Choroid plexus epithelial cell (primary cell): Measurements from ENCODE around the gene SCN10A.

ENCODE experiments used
- DNase-seq: peaks from one replicate; pipeline ENCODE4 v3.0.0-alpha.2; 2010; ENCODE audit warnings: low read depth
- H3K4me3 ChIP-seq: 2 replicates; pipeline ENCODE4 v1.5.1; 2011; ENCODE audit warnings: low read depth, mild to moderate bottlenecking, control low read depth, low read length, moderate library complexity
- TF ChIP-seq, protein P1 (sequence below): conservative IDR thresholded peaks from 2 replicates; pipeline ENCODE4 v1.5.1; 2011; ENCODE audit warnings: low read depth, mild to moderate bottlenecking, control low read depth, inconsistent platforms, low read length, moderate library complexity

The SCN10A gene

DNA sequence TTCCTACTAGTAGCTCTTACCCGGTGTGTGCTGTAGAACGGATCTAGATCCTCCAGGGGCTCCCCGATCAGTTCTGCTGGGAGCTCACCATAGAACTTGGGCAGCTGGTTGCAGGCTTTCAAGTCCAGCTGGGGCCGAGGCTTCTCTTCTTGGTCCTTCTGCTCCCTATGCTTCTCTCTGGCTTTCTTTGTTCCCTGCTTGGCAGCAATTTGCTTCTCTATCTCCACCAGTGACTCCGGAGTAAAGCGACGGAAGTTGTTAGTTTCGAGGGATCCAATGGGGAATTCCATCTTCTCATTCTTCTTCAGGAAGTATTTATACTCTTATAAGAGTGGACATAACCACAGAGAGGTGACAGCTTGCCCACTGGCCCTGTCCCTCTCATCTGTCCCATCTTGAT, 22.3 kb downstream of the SCN10A start:
- TF ChIP-seq, protein P1, sequence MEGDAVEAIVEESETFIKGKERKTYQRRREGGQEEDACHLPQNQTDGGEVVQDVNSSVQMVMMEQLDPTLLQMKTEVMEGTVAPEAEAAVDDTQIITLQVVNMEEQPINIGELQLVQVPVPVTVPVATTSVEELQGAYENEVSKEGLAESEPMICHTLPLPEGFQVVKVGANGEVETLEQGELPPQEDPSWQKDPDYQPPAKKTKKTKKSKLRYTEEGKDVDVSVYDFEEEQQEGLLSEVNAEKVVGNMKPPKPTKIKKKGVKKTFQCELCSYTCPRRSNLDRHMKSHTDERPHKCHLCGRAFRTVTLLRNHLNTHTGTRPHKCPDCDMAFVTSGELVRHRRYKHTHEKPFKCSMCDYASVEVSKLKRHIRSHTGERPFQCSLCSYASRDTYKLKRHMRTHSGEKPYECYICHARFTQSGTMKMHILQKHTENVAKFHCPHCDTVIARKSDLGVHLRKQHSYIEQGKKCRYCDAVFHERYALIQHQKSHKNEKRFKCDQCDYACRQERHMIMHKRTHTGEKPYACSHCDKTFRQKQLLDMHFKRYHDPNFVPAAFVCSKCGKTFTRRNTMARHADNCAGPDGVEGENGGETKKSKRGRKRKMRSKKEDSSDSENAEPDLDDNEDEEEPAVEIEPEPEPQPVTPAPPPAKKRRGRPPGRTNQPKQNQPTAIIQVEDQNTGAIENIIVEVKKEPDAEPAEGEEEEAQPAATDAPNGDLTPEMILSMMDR: no peak
- H3K4me3 ChIP-seq: no peak overlapping the region
- DNase-seq: no peak

DNA sequence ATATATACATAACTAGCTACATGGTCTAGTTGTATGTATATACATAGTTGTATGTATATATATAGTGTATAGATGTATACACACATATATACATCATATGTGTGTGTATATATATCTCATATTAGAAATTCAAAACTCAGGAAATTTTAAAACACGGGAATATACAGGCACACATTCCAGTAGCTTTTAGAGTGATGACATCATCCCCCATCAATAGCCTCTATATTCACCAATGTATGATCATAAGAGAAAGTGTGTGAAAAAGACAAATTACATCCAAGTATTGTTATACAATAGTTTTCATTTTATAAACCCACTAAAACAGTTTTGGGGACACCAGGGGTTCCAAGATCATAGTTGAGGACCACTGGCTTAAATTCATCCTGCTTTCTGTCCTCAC, 23.0 kb downstream of the SCN10A start:
- DNase-seq: no peak
- TF ChIP-seq, protein P1: no peak
- H3K4me3 ChIP-seq: no peak overlapping the region

DNA sequence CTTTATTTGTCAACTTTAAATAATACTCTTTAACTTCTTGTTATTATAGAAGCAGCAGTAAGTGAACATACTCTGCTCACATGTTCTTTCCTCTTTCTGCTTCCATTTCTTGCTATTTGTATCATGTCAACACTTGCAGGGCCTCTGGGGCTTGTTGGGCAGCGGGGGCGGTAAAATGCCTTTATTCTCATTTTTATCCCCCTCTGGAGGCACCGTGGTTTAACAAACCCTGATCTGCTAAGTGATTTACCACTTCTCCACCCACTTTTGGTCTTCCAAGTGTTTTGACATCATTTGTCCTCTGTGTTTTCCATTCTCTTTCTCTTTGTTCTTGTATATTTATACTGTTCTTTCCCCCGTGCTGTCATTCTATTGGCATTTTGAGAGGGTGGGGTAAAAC, 33.9 kb downstream of the SCN10A start:
- no peak overlapping the region for H3K4me3 ChIP-seq
- DNase-seq: no peak
- TF ChIP-seq, protein P1: no peak

DNA sequence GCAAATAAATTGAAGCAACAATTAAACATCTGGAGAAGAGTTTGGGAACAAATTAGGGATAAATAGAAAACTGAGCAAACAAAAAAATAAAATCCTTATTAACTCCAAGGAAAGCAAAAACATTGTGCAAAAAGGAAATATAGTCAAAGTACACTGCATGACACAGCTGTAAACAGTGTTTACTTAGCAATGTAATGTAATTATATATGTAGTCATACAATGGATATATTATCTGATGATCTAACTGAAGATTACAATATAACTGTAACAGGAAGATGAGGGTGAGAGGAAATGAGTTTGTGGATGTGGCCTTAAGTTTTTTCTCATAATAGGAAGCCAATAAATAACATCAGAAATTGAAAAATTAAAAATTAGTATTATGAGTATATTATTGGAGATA, 42.5 kb downstream of the SCN10A start:
- no peak overlapping the region for H3K4me3 ChIP-seq
- TF ChIP-seq, protein P1: no peak
- no peak for DNase-seq

DNA sequence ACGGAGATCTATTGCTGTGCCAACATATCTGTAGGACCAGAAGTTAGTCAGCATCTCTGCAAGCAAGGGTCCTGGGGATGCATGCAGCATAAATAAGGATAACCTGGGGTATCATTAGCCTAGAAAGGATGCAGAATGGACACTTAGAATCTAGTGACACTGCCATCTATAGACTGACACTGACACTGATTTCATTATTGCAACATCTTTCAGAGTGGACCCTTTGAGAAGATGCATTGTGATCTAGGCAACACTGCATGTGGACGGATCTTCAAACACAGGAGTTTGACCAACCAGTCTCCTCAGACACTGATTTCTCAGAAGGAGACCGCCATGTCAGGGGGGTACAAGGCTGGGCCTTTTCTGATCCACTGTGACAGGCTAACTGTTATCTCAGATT, 52.4 kb downstream of the SCN10A start:
- TF ChIP-seq, protein P1: no peak
- no peak overlapping the region for H3K4me3 ChIP-seq
- DNase-seq: no peak

DNA sequence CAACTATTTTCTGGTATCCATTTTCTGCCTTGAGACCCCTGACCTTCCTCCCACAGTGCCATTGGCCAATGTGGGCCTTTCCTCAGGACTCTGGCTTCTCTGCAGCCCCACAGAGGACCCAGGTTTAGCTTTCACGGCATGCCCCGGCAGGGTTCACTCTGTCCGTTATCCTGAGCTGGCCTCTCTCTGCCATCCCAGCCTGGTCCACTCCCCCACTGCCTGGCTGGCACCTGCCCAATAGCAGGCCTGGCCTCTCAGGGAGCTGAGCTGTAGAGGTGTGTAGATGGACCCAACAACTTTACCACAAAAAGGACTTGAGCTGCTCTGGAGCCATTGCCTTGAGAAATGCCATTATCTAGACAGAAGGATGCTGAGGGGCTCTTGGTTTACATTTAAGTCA, 57.5 kb downstream of the SCN10A start:
- no peak for DNase-seq
- no peak overlapping the region for H3K4me3 ChIP-seq
- TF ChIP-seq, protein P1: no peak

DNA sequence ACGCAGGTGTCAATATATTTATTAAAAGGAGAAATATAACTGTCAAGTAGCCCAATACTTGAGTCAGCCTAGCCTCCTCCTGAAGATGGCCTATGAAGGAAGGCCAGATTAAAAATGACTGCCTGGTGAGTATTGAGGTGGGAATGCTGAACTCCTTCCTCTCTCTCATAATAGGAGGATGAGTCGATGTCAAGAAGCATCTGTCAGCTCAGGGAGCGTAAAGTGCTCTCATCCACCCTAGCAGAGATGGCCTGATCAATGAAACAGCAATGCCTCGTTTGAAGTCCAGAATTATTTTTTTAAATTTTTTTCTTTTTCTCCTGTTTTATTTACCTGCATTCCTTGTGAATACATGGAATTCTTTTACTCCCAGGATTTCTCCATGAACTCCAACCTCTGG, 58.3 kb downstream of the SCN10A start:
- TF ChIP-seq, protein P1: no peak
- H3K4me3 ChIP-seq: no peak overlapping the region
- no peak for DNase-seq
